Chondrocyte (in vitro differentiated cells): ENCODE measurements around the gene CCDC127. TPM values are rescaled to one million over a fixed set of nuclear protein-coding genes. Genes with fewer than 3 reads are reported as not detected.

Experiments used
- DNase-seq: peaks from one replicate; pipeline ENCODE4 v3.0.0; 2021; ENCODE audit warnings: mixed read lengths, low spot score
- H3K27ac Mint-ChIP-seq: one replicate; pipeline ENCODE4 v1.8.0; 2021; ENCODE audit warnings: mild to moderate bottlenecking, moderate library complexity, mixed read lengths; ENCODE audit not compliant: unreplicated experiment
- H3K27me3 Mint-ChIP-seq: 2 replicates; pipeline ENCODE4 v1.8.0; 2021; ENCODE audit warnings: low read depth, mixed read lengths
- H3K36me3 Mint-ChIP-seq: 2 replicates; pipeline ENCODE4 v1.8.0; 2021; ENCODE audit warnings: low read depth, mixed read lengths
- H3K4me1 Mint-ChIP-seq: 2 replicates; pipeline ENCODE4 v1.8.0; 2021; ENCODE audit warnings: low read depth, mild to moderate bottlenecking, mixed read lengths
- H3K4me3 Mint-ChIP-seq: one replicate; pipeline ENCODE4 v1.8.0; 2021; ENCODE audit warnings: mild to moderate bottlenecking, moderate library complexity, mixed read lengths; ENCODE audit not compliant: unreplicated experiment
- H3K9me3 Mint-ChIP-seq: 2 replicates; pipeline ENCODE4 v1.8.0; 2021; ENCODE audit warnings: low read depth, mixed read lengths
- CTCF ChIP-seq: fragments of 200-600 bp; sonication (generic); IDR thresholded peaks from 2 replicates; pipeline ENCODE4 v1.5.0; 2021; ENCODE audit warnings: antibody characterized with exemption, mild to moderate bottlenecking, moderate library complexity
- total RNA-seq: library from RNA; stranded (reverse); gene quantifications from 3 replicates; pipeline ENCODE4 v1.2.1, GENCODE V29; 2021

Gene CCDC127
- total RNA-seq, 1 donor from 2014 or later, result 8.0 TPM

- no peak overlapping the region for H3K27ac Mint-ChIP-seq
- H3K9me3 Mint-ChIP-seq, result peaks cover 23% of the 10 kb centered on the region
- no peak for TF ChIP-seq CTCF
- DNase-seq, result no peak
- H3K4me1 Mint-ChIP-seq, result peaks cover 24% of the 10 kb centered on the region
- H3K4me3 Mint-ChIP-seq, result no peak overlapping the region
- H3K36me3 Mint-ChIP-seq, result peaks cover 14% of the 10 kb centered on the region
- peaks cover 4% of the 10 kb centered on the region for H3K27me3 Mint-ChIP-seq
Observed at GRCh38 chr5:150746-151145, 67.2 kb downstream of the CCDC127 start.

- no peak for TF ChIP-seq CTCF
- peak overlapping the region; percentile 47 for H3K27ac Mint-ChIP-seq
- no peak for DNase-seq
- peaks cover 12% of the 10 kb centered on the region for H3K36me3 Mint-ChIP-seq
- no peak overlapping the region for H3K4me3 Mint-ChIP-seq
- peaks cover 24% of the 10 kb centered on the region for H3K4me1 Mint-ChIP-seq
- peaks cover 2% of the 10 kb centered on the region for H3K27me3 Mint-ChIP-seq
- peaks cover 23% of the 10 kb centered on the region for H3K9me3 Mint-ChIP-seq
Observed at GRCh38 chr5:149745-150485, 68.0 kb downstream of the CCDC127 start.

- H3K27ac Mint-ChIP-seq, result no peak overlapping the region
- peaks cover 23% of the 10 kb centered on the region for H3K9me3 Mint-ChIP-seq
- H3K36me3 Mint-ChIP-seq, result peaks cover 11% of the 10 kb centered on the region
- H3K4me1 Mint-ChIP-seq, result peaks cover 14% of the 10 kb centered on the region
- TF ChIP-seq CTCF, result no peak
- no peak for DNase-seq
- H3K27me3 Mint-ChIP-seq, result peaks cover 3% of the 10 kb centered on the region
- H3K4me3 Mint-ChIP-seq, result no peak overlapping the region
Observed at GRCh38 chr5:147751-148150, 70.2 kb downstream of the CCDC127 start.

Other genes starting within 250 kb of the CCDC127 start
- 1.4 to 10.2 TPM (median 2.0 TPM) in 3 replicates for gene PLEKHG4B, start 126.0 kb downstream of the CCDC127 start, total RNA-seq
- gene LRRC14B, start 26.7 kb downstream of the CCDC127 start, total RNA-seq, result not detected in 3 replicates
- 79.7 to 95.5 TPM (median 81.5 TPM) in 3 replicates for gene SDHA, start 167 bp upstream of the CCDC127 start, total RNA-seq
- gene PDCD6, start 53.5 kb upstream of the CCDC127 start, total RNA-seq, result 71.9 to 89.8 TPM (median 74.0 TPM) in 3 replicates
- gene AHRR, start 103.6 kb upstream of the CCDC127 start, total RNA-seq, result 9.3 to 17.3 TPM (median 13.4 TPM) in 3 replicates
- gene EXOC3, start 225.0 kb upstream of the CCDC127 start, total RNA-seq, result 39.4 to 58.1 TPM (median 43.3 TPM) in 3 replicates